CD4-positive, alpha-beta T cell treated with Interleukin-10 for 1 hour (primary cell): ENCODE measurements around the gene CEP135.
"Not testable (repeated sequence)": the region's sequence is repeated elsewhere in the genome, so short reads cannot be mapped to it uniquely, and the experiment has no call there.

Experiments used
- DNase-seq: peaks from one replicate; pipeline ENCODE4 v3.0.0-alpha.2; 2020

The CEP135 gene

GRCh38 chr4:56038487-56039162 is 89.9 kb downstream of the CEP135 start:
- no peak for DNase-seq

DNA sequence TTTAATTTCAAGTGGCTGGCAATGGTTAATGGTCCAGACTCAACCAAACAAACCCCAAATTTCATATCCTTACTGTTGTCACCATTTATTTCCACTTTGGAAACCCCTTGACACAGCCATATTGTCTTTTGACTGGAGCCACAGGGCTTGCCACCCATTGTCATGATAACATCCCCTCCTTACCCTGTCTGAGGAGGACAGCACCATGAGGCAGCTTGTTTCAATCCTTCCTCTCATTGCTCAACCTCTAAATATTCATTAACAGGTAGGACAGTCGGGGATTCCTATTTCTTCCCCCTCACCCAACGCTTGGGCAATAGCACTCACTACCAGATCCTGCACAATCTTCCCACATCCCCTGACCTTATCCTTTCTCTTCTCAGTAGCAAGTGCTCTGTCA is 92.1 kb downstream of the CEP135 start:
- no peak for DNase-seq

- no peak for DNase-seq
Measured at GRCh38 chr4:56042225-56042624, 93.5 kb downstream of the CEP135 start.

DNA sequence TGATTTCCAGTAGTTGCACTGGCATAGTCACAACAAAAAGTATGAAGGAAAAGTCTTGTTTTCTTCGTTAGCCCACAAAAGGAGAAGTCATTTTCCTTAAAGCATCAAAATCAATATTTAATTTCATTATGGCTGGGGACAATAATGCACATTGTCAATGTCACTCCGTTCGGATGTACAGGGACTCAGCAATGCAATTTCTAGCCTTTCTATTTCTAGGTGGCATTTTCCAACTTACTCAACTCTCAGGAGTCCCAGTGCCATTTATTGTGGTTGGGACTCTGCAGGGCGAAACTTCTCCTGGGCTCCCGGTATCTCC is 99.6 kb downstream of the CEP135 start:
- no peak for DNase-seq

- peak; percentile 11 for DNase-seq
Measured at GRCh38 chr4:56048702-56049431, 100.1 kb downstream of the CEP135 start.

- no peak for DNase-seq
Measured at GRCh38 chr4:56050625-56051024, 101.9 kb downstream of the CEP135 start.

- no peak for DNase-seq
Measured at GRCh38 chr4:56051029-56051709, 102.4 kb downstream of the CEP135 start.

DNA sequence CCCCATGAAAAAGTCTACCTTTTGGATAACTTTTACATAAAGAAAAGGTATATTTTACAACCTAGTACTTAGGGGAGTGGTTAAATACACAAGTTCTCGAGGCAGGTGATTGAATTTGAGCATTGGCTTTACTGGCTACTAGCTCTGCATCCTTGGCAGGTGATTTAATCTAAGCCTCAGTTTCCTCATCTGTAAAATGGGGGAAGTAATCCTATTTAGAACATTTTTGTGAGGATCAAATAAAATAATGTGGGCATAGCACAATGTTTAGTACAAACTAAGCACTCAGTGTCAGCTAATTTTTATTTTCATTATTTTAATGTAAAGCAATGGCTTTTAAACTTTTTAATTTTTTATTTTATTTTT is 102.9 kb downstream of the CEP135 start:
- no peak for DNase-seq

DNA sequence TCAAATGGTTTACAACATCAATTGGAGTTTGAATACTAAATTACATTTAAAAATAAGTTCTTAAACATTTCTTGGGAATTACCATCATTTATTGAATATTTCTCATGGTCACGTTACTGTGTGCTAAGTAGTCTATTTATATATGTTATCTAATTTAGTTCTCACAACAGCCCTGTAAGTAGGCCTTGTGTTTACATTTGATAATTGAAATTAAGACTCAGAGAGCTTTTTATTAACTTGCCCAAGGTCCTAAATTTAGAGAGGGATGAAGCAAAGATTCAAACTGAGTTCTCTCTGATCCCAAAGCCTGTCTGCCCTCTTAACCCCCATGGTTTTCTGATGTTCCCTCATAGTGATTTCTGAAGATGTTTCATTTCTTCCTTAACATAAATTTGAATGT is 103.7 kb downstream of the CEP135 start:
- no peak for DNase-seq

DNA sequence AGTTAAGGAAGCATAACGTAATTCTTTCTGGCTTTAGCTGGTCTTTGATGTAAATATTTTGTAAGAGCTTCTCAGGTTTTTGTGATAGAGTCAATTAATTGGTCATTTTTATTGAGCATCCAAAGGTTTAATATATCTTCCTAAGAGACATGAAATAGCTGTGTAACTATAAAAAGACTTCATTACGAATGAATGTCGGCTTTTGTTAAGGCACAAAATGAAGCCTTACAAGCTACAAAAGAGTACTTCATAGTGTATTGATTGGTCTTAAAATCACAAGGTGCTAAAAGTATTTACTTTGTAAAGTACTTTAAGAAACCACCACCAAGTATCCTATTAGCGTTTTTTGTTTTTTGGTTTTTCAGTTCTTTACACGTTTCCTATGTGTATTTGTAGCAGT is 104.2 kb downstream of the CEP135 start:
- DNase-seq: no peak

DNA sequence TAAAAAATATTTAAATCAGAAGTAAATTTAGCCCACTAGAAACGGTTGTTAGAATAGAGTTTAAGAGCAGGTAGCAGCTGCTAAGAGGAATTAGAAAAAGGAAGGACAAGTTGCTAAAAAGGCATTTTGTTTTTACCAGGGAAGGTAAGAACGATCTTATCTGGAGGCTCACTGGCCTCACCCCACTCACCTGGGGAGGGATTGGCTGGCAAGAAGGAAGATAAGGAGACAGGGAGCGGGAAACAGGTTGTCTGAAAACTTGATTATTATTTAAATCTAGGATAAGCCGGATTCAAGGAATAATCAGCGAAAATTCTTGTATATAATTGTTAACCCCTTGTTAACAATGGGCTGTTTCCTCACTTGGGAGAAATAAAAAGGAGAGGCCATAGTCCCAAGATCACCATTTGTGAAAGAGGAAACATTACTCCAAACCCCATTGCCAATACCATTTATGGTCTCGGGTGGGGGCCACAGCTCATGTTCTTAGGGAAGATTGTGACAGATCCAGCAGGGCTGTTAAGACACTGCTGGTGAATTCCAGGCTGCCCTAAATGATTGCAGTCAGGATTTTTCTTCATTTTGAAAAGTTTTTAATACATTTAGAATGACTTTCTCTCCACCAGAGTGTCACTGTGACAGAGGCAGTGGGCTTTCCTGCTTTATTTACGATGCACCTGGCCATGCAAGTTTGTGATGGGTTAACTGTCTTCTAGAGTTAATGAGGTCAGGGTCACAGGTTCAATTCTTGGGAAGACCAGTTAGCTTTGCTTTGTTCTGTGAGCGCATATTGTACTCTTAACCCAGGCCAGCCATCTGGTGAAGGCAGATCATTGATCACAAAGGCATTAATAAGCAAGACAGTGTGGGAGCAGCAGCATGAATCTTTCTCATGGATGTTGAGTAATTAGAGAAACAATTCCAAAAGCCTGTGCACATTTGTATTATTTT is 106.6 kb downstream of the CEP135 start:
- no peak for DNase-seq

DNA sequence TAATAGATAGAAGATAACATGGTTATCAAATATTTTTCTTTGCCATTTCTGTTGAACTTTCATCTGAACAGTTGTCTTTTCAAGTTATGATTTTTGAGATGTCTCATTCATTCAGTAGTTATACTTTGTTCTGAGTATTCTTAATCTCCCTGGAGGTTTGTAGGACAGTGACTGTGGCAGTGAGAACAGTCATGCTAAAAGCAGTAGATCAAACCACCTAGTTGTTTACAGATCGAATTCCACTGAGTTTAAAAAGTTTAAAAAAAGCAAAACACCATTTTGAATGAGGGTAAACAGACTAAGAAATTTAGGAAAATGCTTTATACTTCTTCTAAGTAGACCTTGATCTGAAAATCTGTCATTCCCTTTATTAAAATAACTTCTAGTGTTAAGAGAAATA is 107.2 kb downstream of the CEP135 start:
- DNase-seq: no peak

- no peak for DNase-seq
Measured at GRCh38 chr4:56058555-56058954, 109.8 kb downstream of the CEP135 start.

- DNase-seq: no peak
Measured at GRCh38 chr4:56060036-56060435, 111.3 kb downstream of the CEP135 start.

DNA sequence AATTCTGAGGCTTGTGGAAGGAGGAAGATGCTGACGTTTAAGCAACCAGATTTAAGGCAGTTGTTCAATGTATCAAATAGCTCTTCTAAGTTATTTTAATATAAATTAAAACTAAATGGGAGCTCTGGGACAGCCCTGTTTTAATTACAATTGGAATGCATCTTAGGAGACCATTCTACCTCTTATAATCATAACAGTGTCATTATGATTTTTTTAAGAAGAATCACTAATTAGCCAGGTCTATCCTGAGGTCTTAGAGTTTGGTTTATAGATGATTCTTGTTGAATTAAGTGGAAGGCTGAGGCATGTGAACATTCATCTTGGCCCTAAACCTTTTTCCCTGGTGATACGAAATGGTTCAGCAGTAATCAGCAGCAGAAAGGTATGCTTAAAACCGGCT is 113.4 kb downstream of the CEP135 start:
- no peak for DNase-seq

DNA sequence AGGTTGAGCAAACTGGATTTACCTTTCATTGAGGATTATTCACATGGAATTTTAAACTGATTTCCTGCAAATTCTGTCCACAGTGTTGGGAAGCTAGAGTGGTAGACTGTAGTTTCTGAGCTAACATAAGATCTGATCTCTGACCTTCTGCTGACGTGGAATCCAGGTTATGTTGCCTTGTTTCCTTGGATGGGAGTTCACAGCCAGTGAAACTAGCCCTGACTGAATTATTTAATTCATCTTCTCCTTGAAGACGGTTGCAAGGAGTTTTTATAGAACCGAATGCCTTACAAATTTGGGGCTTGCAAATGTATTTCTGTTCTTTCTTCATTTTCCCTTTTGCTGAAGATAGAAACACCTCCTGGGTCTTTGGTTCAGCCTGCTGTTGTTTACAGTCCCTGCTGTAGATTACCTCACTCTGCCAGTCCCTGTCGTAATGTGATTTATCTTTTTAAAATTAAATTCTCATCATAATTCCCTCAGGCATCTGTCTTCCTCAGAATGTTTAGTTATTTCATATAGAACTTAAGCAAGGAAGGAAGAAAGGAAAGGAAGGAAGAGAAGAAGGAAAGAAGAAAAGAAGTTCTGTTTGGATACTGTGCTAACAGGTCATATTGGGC is 113.9 kb downstream of the CEP135 start:
- DNase-seq: no peak

DNA sequence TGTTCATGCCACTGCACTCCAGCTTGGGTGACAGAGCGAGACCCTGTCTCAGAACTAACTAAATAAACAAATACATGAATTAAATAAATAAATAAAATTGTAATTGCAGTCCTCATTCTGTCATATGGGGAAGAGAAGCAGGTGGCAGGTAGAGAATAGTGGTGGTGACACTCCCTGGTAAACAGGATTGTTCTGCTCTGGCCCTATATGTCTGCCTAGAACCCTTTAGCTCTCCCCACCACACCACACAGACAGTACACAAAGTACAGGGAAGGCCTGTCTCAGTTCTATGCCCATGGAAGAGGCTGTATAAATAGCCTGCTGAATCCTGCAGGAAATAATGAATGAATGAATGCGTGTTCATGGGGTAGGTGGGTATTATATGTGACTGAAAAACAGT is 117.7 kb downstream of the CEP135 start:
- no peak for DNase-seq

GRCh38 chr4:56067826-56068225 is 119.1 kb downstream of the CEP135 start:
- DNase-seq: no peak

- not testable (repeated sequence) for DNase-seq
Measured at GRCh38 chr4:56072730-56073129, 124.0 kb downstream of the CEP135 start.

GRCh38 chr4:56077676-56078075 is 128.9 kb downstream of the CEP135 start:
- no peak for DNase-seq

DNA sequence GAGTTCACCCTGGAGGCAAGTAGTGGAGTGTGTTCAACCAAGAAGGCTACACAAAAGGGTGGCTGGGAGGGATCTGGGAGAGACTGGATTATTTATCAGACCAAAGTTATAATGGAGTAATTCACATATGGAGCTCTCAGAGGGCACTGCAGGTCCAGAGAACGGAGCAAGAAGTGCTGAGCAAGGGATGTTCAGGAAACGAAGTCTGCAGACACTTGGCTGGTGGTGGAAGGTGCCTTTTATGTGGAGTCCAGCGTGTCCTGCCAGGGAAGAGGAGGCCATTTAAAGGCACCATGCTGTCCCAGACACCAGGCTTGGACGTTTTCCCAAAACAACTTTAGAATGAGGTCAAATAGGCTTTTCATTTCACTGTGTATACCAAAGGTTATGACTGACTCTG is 130.1 kb downstream of the CEP135 start:
- DNase-seq: no peak

GRCh38 chr4:56080384-56080783 is 131.6 kb downstream of the CEP135 start:
- DNase-seq: no peak

GRCh38 chr4:56082829-56083228 is 134.1 kb downstream of the CEP135 start:
- no peak for DNase-seq
